A549 (cell line): Measurements from ENCODE around the gene PNPLA3. TPM values are rescaled to one million over a fixed set of nuclear protein-coding genes. Genes with fewer than 3 reads are reported as not detected.

Source experiments
- ATAC-seq, 2 experiments: fragments of 200-7000 bp in 1 of 2; fragments of >200 bp in 1 of 2; cut with Nextera tagmentation in 1 of 2; cut with Tn5 transposase in 1 of 2; 3 replicates each; pipeline versions ENCODE4 v1.8.0 to v1.9.1; 2018 to 2020; ENCODE audit warnings: mild to moderate bottlenecking in 1 of 2, moderate library complexity in 1 of 2
- CTCF ChIA-PET: fragments of 300-600 bp; sonication (Branson Sonifier 250); formaldehyde crosslinking; extraction: SDS; loops from one replicate; lab custom pipeline; 2021; ENCODE audit warnings: antibody characterized with exemption, inconsistent platforms; lab: Yijun Ruan, JAX
- POLR2A ChIA-PET: fragments of 350-600 bp; formaldehyde crosslinking; extraction: SDS; loops from one replicate; lab custom pipeline; 2021; ENCODE audit warnings: antibody characterized with exemption, inconsistent platforms; lab: Yijun Ruan, JAX
- DNase-seq, 2 experiments: peaks; one replicate each; pipeline versions ENCODE4 v3.0.0 to v3.0.0-alpha.2; 2011 to 2016; ENCODE audit warnings: low read depth in 1 of 2, low spot score in 1 of 2
- FAIRE-seq: peaks from 2 replicates; lab custom pipeline; 2011; peaks lifted over from hg19 to GRCh38; lab: Jason Lieb, UNC
- H3K27ac ChIP-seq, 2 experiments: fragments of >200 bp; sonication (Bioruptor Twin); formaldehyde crosslinking; 3 replicates each; pipeline ENCODE4 v1.5.1; 2016 to 2017
- H3K4me1 ChIP-seq: fragments of >200 bp; sonication (Bioruptor Twin); formaldehyde crosslinking; 3 replicates; pipeline ENCODE4 v1.6.1; 2016
- H3K4me2 ChIP-seq: fragments of >200 bp; sonication (Bioruptor Twin); formaldehyde crosslinking; 3 replicates; pipeline ENCODE4 v1.6.1; 2016
- H3K4me3 ChIP-seq: fragments of >200 bp; sonication (Bioruptor Twin); formaldehyde crosslinking; 3 replicates; pipeline ENCODE4 v1.5.1; 2016
- H3K9me3 ChIP-seq: fragments of >200 bp; sonication (Bioruptor Twin); formaldehyde crosslinking; 3 replicates; pipeline ENCODE4 v1.6.1; 2016
- ATOH8 ChIP-seq: fragments of 250-450 bp; sonication (Bioruptor Pico); IDR thresholded peaks from 2 replicates; pipeline ENCODE4 v1.5.0; 2020; ENCODE audit warnings: low read depth, mild to moderate bottlenecking, moderate library complexity
- BHLHE40 ChIP-seq: IDR thresholded peaks from 2 replicates; pipeline ENCODE4 v1.6.1; 2012; ENCODE audit warnings: low read depth, low read length, inconsistent platforms
- CEBPB ChIP-seq, 2 experiments: fragments of >200 bp in 1 of 2; sonication (Bioruptor Twin) in 1 of 2; formaldehyde crosslinking in 1 of 2; IDR thresholded peaks; 2 replicates each; pipeline ENCODE4 v1.6.1; 2012 to 2016
- HDAC2 ChIP-seq: fragments of 200-600 bp; sonication (generic); IDR thresholded peaks from 2 replicates; pipeline ENCODE4 v1.6.1; 2016
- HES2 ChIP-seq: fragments of >200 bp; sonication (Bioruptor Twin); formaldehyde crosslinking; IDR thresholded peaks from 2 replicates; pipeline ENCODE4 v1.6.1; 2016
- HEYL ChIP-seq: fragments of 250-450 bp; sonication (Bioruptor Pico); IDR thresholded peaks from 2 replicates; pipeline ENCODE4 v1.8.0; 2021; ENCODE audit warnings: mild to moderate bottlenecking, moderate library complexity
- HMGXB4 ChIP-seq: fragments of 250-450 bp; sonication (Bioruptor Pico); IDR thresholded peaks from 2 replicates; pipeline ENCODE4 v1.5.0; 2021; ENCODE audit warnings: mild to moderate bottlenecking, moderate library complexity, borderline replicate concordance
- HOXB13 ChIP-seq: fragments of 250-450 bp; sonication (Bioruptor Pico); IDR thresholded peaks from 2 replicates; pipeline ENCODE4 v1.5.0; 2020; ENCODE audit warnings: low read depth, mild to moderate bottlenecking, moderate library complexity
- HOXB5 ChIP-seq: fragments of 250-450 bp; sonication (Bioruptor Pico); IDR thresholded peaks from 2 replicates; pipeline ENCODE4 v1.5.0; 2020; ENCODE audit warnings: mild to moderate bottlenecking, moderate library complexity
- JUNB ChIP-seq: fragments of >200 bp; sonication (Bioruptor Twin); formaldehyde crosslinking; IDR thresholded peaks from 2 replicates; pipeline ENCODE4 v1.6.1; 2016
- KDM1A ChIP-seq: fragments of 200-600 bp; sonication (generic); IDR thresholded peaks from 2 replicates; pipeline ENCODE4 v1.6.1; 2016; ENCODE audit warnings: low read depth, mild to moderate bottlenecking
- MAFK ChIP-seq: fragments of 450-650 bp; IDR thresholded peaks from 2 replicates; pipeline ENCODE4 v1.6.1; 2014; ENCODE audit not compliant: partially characterized antibody
- MAZ ChIP-seq: fragments of 150-350 bp; IDR thresholded peaks from 2 replicates; pipeline ENCODE4 v1.6.1; 2014; ENCODE audit warnings: antibody characterized with exemption, low read depth, low read length, borderline replicate concordance
- NFE2L2 ChIP-seq: fragments of 150-350 bp; conservative IDR thresholded peaks from 2 replicates; pipeline ENCODE4 v1.6.1; 2014; ENCODE audit warnings: low read length
- NPAS2 ChIP-seq: fragments of 250-450 bp; sonication (Bioruptor Pico); IDR thresholded peaks from 2 replicates; pipeline ENCODE4 v1.8.0; 2022; ENCODE audit warnings: mild to moderate bottlenecking, moderate library complexity, borderline replicate concordance
- PBX3 ChIP-seq: IDR thresholded peaks from 2 replicates; pipeline ENCODE4 v1.6.1; 2012
- PHF8 ChIP-seq: fragments of 200-600 bp; sonication (generic); IDR thresholded peaks from 2 replicates; pipeline ENCODE4 v1.6.1; 2016; ENCODE audit warnings: low read depth, mild to moderate bottlenecking, antibody characterized with exemption, moderate library complexity, borderline replicate concordance
- POLR2AphosphoS2 ChIP-seq: conservative IDR thresholded peaks from 2 replicates; pipeline ENCODE4 v1.6.1; 2012; ENCODE audit warnings: low read length, improper control_type of control experiment, inconsistent platforms
- RARB ChIP-seq: fragments of 250-450 bp; sonication (Bioruptor Pico); IDR thresholded peaks from 2 replicates; pipeline ENCODE4 v1.8.0; 2021; ENCODE audit warnings: mild to moderate bottlenecking, moderate library complexity
- REST ChIP-seq: fragments of 200-600 bp; sonication (generic); IDR thresholded peaks from 2 replicates; pipeline ENCODE4 v1.6.1; 2016; ENCODE audit warnings: antibody characterized with exemption, mild to moderate bottlenecking, moderate library complexity
- RNF2 ChIP-seq: fragments of 200-600 bp; sonication (generic); IDR thresholded peaks from 2 replicates; pipeline ENCODE4 v1.6.1; 2016; ENCODE audit warnings: low read depth, mild to moderate bottlenecking, antibody characterized with exemption, moderate library complexity, borderline replicate concordance
- SMC3 ChIP-seq: fragments of >200 bp; sonication (Bioruptor Twin); formaldehyde crosslinking; IDR thresholded peaks from 3 replicates; pipeline ENCODE4 v1.6.1; 2018; ENCODE audit warnings: inconsistent platforms
- USF2 ChIP-seq: fragments of 450-650 bp; IDR thresholded peaks from 2 replicates; pipeline ENCODE4 v1.6.1; 2014; ENCODE audit warnings: antibody characterized with exemption
- ZC3H11A ChIP-seq: fragments of 450-650 bp; IDR thresholded peaks from 2 replicates; pipeline ENCODE4 v1.6.1; 2014; ENCODE audit warnings: antibody characterized with exemption, mild to moderate bottlenecking
- ZFP36 ChIP-seq: fragments of 450-650 bp; IDR thresholded peaks from 2 replicates; pipeline ENCODE4 v1.6.1; 2014; ENCODE audit warnings: borderline replicate concordance; ENCODE audit not compliant: partially characterized antibody
- ZNF302 ChIP-seq: fragments of 250-450 bp; sonication (Bioruptor Pico); IDR thresholded peaks from 2 replicates; pipeline ENCODE4 v1.9.0; 2021; ENCODE audit warnings: inconsistent platforms, mild to moderate bottlenecking, moderate library complexity
- WGBS: methylation state at CpG from one replicate; pipeline ENCODE4 v1.1.6; 2017; ENCODE audit errors: missing lambda C conversion rate; 5-methylcytosine and 5-hydroxymethylcytosine counted together
- polyA plus RNA-seq, 4 experiments: library from polyadenylated mRNA; depleted of rRNA in 3 of 4; stranded (reverse); fragments of >200 nt; fragmentation: RNase III in 1 of 4; extraction: RNeasy Plus Mini Kit Qiagen cat#74134 plus additional on column Dnase treatment in 1 of 4; gene quantifications; 2 replicates in 3 of 4; 3 replicates in 1 of 4; pipeline ENCODE4 v1.2.3, GENCODE V29; 2011 to 2017

Gene PNPLA3
- polyA plus RNA-seq, 2 of the 4 experiments (the other 2 are of a cell fraction) = 1.3 to 1.8 TPM

GRCh38 chr22:43888740-43889139 lies 34.9 kb upstream of the PNPLA3 start:
- 57% methylated on average over 4 of the region's 4 CpGs for WGBS
- ChIA-PET POLR2A (no interaction called here), CTCF (interaction anchor here (1.0 to 2.5 kb wide), 7 partner anchors 9 to 615 kb away, joined by 3 to 14 read pairs (median 3); no protein-coding TSS in a partner anchor)
- FAIRE-seq (no peak), DNase-seq (no peak), ATAC-seq (no peak)
- TF ChIP-seq ATOH8 (CRISPR knock-in tag) = no peak
- no peak for TF ChIP-seq ZC3H11A
- TF ChIP-seq HEYL (CRISPR knock-in tag) = no peak
- no peak for TF ChIP-seq BHLHE40
- TF ChIP-seq KDM1A = no peak
- no peak for TF ChIP-seq HMGXB4 (CRISPR knock-in tag)
- no peak for TF ChIP-seq HOXB5 (CRISPR knock-in tag)
- TF ChIP-seq PHF8 = no peak
- no peak for TF ChIP-seq CEBPB (IDR thresholded peaks at IDR 0.05)
- no peak for TF ChIP-seq RNF2
- TF ChIP-seq NPAS2 = no peak
- TF ChIP-seq HES2 = no peak
- TF ChIP-seq HDAC2 = no peak
- Histone ChIP-seq H3K27ac (no peak overlapping the region), H3K4me1 (peaks cover 3% of the 10 kb centered on the region; the same call in 2 of the 3 replicates), H3K9me3 (no peaks in the 10 kb centered on the region), H3K4me3 (no peak overlapping the region), H3K4me2 (no peak overlapping the region)

- WGBS = 36% methylated on average over 12 of the region's 16 CpGs
- Histone ChIP-seq H3K4me3 (no peak overlapping the region), H3K4me2 (no peak overlapping the region), H3K9me3 (no peaks in the 10 kb centered on the region), H3K4me1 (peaks cover 3% of the 10 kb centered on the region; the same call in 2 of the 3 replicates), H3K27ac (no peak overlapping the region)
- no peak for ATAC-seq
- no peak for FAIRE-seq
- TF ChIP-seq NFE2L2 (no peak), POLR2AphosphoS2 (no peak), REST (no peak), HOXB5 (CRISPR knock-in tag) (no peak), HEYL (CRISPR knock-in tag) (no peak), ZFP36 (no peak), MAFK (no peak), MAZ (no peak), ZNF302 (CRISPR knock-in tag) (no peak), RARB (CRISPR knock-in tag) (no peak), SMC3 (no peak), HOXB13 (CRISPR knock-in tag) (no peak), JUNB (no peak), PBX3 (no peak), USF2 (no peak)
- ChIA-PET POLR2A (no interaction called here), CTCF (interaction anchor here (1.0 to 2.5 kb wide), 8 partner anchors 9 to 616 kb away, joined by 3 to 14 read pairs (median 3); no protein-coding TSS in a partner anchor)
- no peak for DNase-seq
Measured at GRCh38 chr22:43889201-43889859, 34.3 kb upstream of the PNPLA3 start.
